ENCODE results near the gene ASB11. TPM values are rescaled to one million over a fixed set of nuclear protein-coding genes. Genes with fewer than 3 reads are reported as not detected.
A peak's percentile ranks its signal among the peaks of the same experiment; 100 is the strongest.

Gene ASB11
- 85.9 TPM for total RNA-seq
- long read RNA-seq, transcript ASB11-203 (7 exons, 1,484 nt) = major isoform, 7 of 14 reads
- long read RNA-seq, partial matches to known transcripts = 0 of 14 reads
- long read RNA-seq, other reads (novel, unspliced or antisense) = 3 of 14 reads

- DNase-seq (ENCODE audit: missing footprints) (no peak), ATAC-seq (peak; percentile 70)
- intact Hi-C loops (cut with DNase I) = no loop called here
These were observed at the start of gene ASB11 for GRCh38 chrX:15315509-15315908. Gene ASB11 (minus strand): TSS chrX:15315640. CDS start chrX:15315605, 35 bp downstream.

GRCh38 chrX:15359701-15360100 is 44.3 kb upstream of the ASB11 start:
- ATAC-seq (no peak), DNase-seq (ENCODE audit: missing footprints) (no peak)
- intact Hi-C loops (cut with DNase I) = no loop called here

GRCh38 chrX:15358533-15358932 is 43.1 kb upstream of the ASB11 start:
- ATAC-seq (no peak), DNase-seq (ENCODE audit: missing footprints) (no peak)
- intact Hi-C loops (cut with DNase I) = no loop called here

GRCh38 chrX:15356444-15356843 is 41.0 kb upstream of the ASB11 start:
- intact Hi-C loops (cut with DNase I) = no loop called here
- no peak for DNase-seq (ENCODE audit: missing footprints)

GRCh38 chrX:15350329-15350996 is 35.0 kb upstream of the ASB11 start:
- DNase-seq (ENCODE audit: missing footprints) (no peak), ATAC-seq (no peak)
- intact Hi-C loops (cut with DNase I) = no loop called here

More at GRCh38 chrX:15356444-15356843, 41.0 kb upstream of the ASB11 start:
- ATAC-seq = peak; percentile 62

GRCh38 chrX:15349046-15349445 is 33.6 kb upstream of the ASB11 start:
- intact Hi-C loops (cut with DNase I) = loop anchor here (2.0 to 10.0 kb wide), 2 partner anchors 120 to 216 kb away; no protein-coding TSS in a partner anchor
- peak; percentile 79 for ATAC-seq
- DNase-seq (ENCODE audit: missing footprints) = no peak

GRCh38 chrX:15345976-15346375 is 30.5 kb upstream of the ASB11 start:
- DNase-seq (ENCODE audit: missing footprints) = no peak
- intact Hi-C loops (cut with DNase I) = loop anchor here (10.0 kb wide), 1 partner anchor 219 kb away; no protein-coding TSS in a partner anchor
- no peak for ATAC-seq

- ATAC-seq (no peak), DNase-seq (ENCODE audit: missing footprints) (no peak)
- intact Hi-C loops (cut with DNase I) = loop anchor here (10.0 kb wide), 1 partner anchor 221 kb away; no protein-coding TSS in a partner anchor
These were observed 28.7 kb upstream of the ASB11 start for GRCh38 chrX:15344106-15344505.

GRCh38 chrX:15343075-15343476 is 27.6 kb upstream of the ASB11 start:
- ATAC-seq = no peak

GRCh38 chrX:15340867-15341266 is 25.4 kb upstream of the ASB11 start:
- intact Hi-C loops (cut with DNase I) = loop anchor here (10.0 kb wide), 1 partner anchor 224 kb away; no protein-coding TSS in a partner anchor
- DNase-seq (ENCODE audit: missing footprints) (no peak), ATAC-seq (no peak)

More at GRCh38 chrX:15343075-15343476, 27.6 kb upstream of the ASB11 start:
- intact Hi-C loops (cut with DNase I) = loop anchor here (10.0 kb wide), 1 partner anchor 222 kb away; no protein-coding TSS in a partner anchor
- no peak for DNase-seq (ENCODE audit: missing footprints)

GRCh38 chrX:15336023-15336413 is 20.6 kb upstream of the ASB11 start:
- intact Hi-C loops (cut with DNase I) = loop anchor here (5.0 kb wide), 1 partner anchor 34 kb away; no protein-coding TSS in a partner anchor
- DNase-seq (ENCODE audit: missing footprints) (no peak), ATAC-seq (no peak)

GRCh38 chrX:15335135-15336022 is 19.9 kb upstream of the ASB11 start, which contains the start of gene PIGA:
Gene PIGA (minus strand): TSS chrX:15335523. CDS start chrX:15331930, 3,593 bp downstream.
- DNase-seq (ENCODE audit: missing footprints) (peak; percentile 98), ATAC-seq (peak; percentile 99)
- intact Hi-C loops (cut with DNase I) = loop anchor here (5.0 kb wide), 1 partner anchor 33 kb away; no protein-coding TSS in a partner anchor

GRCh38 chrX:15334561-15334960 is 19.1 kb upstream of the ASB11 start:
- DNase-seq (ENCODE audit: missing footprints) (no peak), ATAC-seq (no peak)
- intact Hi-C loops (cut with DNase I) = no loop called here

GRCh38 chrX:15328821-15329220 is 13.4 kb upstream of the ASB11 start:
- DNase-seq (ENCODE audit: missing footprints) (no peak), ATAC-seq (no peak)
- intact Hi-C loops (cut with DNase I) = no loop called here

- intact Hi-C loops (cut with DNase I) = no loop called here
- ATAC-seq = no peak
- DNase-seq (ENCODE audit: missing footprints) = no peak
These were observed 12.7 kb upstream of the ASB11 start for GRCh38 chrX:15328131-15328530.

- intact Hi-C loops (cut with DNase I) = no loop called here
- ATAC-seq (no peak), DNase-seq (ENCODE audit: missing footprints) (no peak)
These were observed 7.0 kb upstream of the ASB11 start for GRCh38 chrX:15322472-15322871.

GRCh38 chrX:15322072-15322471 is 6.6 kb upstream of the ASB11 start:
- intact Hi-C loops (cut with DNase I) = no loop called here
- DNase-seq (ENCODE audit: missing footprints) (no peak), ATAC-seq (no peak)

- intact Hi-C loops (cut with DNase I) = no loop called here
- DNase-seq (ENCODE audit: missing footprints) (peak; percentile 61), ATAC-seq (no peak)
These were observed 6.0 kb upstream of the ASB11 start for GRCh38 chrX:15321447-15321846.

GRCh38 chrX:15320297-15320696 is 4.9 kb upstream of the ASB11 start:
- DNase-seq (ENCODE audit: missing footprints) (no peak), ATAC-seq (peak; percentile 50)
- intact Hi-C loops (cut with DNase I) = no loop called here
